Activated CD4-positive, alpha-beta T cell treated with anti-CD3 and anti-CD28 coated beads, Interleukin-2, Interleukin-6, amounts not matched to agents 100 ng/mL and 50 ng/mL, durations not matched to agents 16 hours and 8 hours (primary cell): ENCODE results near the gene UCHL3.

ENCODE experiments used
- DNase-seq: peaks from one replicate; pipeline ENCODE4 v3.0.0-alpha.2; 2020

UCHL3 gene

GRCh38 chr13:75633285-75633684, 83.7 kb downstream of the UCHL3 start:
- no peak for DNase-seq

DNA sequence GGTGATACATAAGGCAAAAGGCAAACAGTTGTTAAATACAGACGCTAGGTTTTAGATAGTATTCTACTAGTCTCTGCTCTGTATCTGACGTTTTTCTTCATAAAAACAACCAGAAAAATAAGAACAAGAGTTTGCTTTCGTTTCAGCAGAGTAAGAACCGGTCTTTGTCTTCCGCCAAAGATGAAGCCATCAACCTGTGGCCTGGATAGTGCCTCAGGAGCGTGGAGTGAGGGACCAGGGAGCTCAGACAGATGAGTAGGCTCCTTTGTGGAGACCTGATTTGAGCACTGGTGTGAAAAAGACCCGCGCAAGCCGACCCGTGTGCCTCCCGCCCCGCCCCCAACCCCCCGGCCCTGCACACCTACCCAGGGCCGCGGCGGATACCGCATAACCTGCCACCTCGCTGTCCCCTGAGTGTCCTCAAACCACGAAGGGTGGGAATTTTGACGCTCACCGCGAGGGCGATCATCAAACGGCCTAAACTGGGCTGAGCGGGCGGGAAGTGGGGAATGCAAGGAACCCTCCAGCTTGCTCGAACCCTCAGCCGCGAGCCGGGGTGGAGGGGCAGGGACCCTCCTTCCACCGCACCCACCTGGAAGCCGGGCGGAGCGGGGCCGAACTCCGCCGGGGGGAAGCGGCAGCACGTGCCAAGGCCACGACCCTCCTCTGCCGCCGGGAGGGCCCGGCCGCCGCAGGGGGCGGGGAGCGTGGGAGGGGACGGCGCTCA, 85.7 kb downstream of the UCHL3 start:
- DNase-seq, result no peak

DNA sequence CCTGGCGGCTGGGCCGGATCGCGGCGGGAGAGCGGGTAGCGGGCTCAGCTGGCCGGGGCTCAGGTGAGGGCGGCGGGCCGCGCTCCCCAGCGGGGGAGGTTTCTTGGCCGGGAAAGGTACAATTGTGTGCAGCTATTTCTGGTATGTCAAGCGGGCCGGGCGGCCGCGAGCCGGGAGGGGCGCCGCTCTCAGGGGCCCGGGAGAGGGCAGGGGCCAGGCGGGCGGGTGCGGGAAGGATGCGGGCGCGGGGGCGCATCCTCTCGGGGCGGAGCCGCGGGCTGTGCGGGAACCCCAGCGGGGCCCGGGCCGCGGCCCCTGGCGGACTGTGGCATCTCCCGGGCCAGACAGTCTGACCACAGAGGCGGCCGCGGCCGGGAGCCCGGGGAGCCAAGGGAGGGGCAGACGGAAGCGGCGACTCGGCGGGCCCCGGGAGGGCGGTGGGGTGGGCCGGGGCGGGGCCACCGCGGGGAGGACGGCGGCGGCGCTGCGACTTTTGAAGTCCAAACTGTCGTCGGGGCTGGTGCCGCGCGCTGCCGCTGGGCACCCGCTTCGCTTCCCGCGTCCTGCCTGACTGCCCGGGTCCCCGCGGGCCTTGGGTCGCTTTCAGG, 86.3 kb downstream of the UCHL3 start, which contains the start of gene LMO7:
LMO7 (plus strand) TSS at position 503 of the 608 bp plus-strand sequence. CDS start 328 bp downstream, outside the sequence.
- peak; percentile 29 for DNase-seq

DNA sequence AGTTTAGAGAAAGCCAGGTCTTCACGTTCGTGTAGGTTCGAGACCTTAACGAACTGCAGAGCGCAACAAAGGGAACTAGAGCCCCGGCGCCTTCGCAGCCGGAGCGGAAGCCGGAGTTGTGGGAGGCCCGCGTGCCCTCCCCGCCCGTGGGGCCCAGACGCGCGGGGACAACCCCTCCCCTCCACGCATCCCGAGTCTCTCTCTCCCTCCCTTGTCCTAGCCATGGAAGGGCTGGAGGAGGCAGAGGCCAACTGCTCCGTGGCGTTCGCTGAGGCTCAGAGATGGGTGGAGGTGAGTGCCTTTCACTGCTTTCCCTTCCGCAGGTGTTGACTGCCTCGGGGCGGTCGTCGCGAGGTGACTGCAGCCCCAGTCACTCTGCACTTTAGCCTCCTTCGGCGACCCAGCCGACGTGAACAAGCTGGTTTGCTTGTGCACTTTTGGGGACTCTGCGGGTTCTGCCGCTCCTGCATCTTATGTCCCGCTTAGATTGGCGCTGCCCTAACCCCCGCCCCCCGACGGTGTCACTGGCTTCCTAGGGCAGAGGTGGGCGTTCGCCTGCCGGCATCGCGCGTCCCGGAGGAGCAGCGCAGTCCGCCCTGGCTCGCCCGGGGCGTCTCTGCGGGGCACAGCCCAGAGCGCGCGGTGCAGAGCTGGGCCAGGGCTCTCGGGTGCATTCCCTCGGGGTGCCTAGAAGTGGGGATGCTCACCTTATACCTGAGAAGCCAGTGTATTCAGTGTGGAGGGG, 87.0 kb downstream of the UCHL3 start:
- peak; percentile 11 for DNase-seq

GRCh38 chr13:75637181-75637750, 87.7 kb downstream of the UCHL3 start:
- no peak for DNase-seq

- no peak for DNase-seq
Observed at GRCh38 chr13:75639454-75639853, 89.9 kb downstream of the UCHL3 start.

- DNase-seq, result no peak
Observed at GRCh38 chr13:75641026-75641425, 91.4 kb downstream of the UCHL3 start.

- no peak for DNase-seq
Observed at GRCh38 chr13:75643182-75643581, 93.6 kb downstream of the UCHL3 start.

DNA sequence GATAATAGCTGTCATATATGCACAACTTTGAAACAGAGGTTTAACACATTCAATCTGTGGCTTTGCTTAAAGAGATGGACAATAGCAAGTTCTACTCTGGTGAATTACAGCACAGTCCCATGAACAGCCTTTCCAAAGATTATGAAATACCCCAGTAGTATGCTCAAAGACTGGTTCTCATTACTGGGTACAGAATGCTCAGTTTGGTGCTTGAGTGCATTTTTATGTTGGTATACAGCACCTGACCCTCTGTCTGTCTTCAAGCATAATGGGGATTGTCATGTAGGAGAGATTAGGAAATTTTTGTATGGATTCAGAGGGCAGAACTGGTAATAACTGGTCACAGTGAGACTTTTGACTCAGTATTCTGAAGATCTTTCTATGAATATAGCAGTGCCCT, 94.1 kb downstream of the UCHL3 start:
- no peak for DNase-seq

DNA sequence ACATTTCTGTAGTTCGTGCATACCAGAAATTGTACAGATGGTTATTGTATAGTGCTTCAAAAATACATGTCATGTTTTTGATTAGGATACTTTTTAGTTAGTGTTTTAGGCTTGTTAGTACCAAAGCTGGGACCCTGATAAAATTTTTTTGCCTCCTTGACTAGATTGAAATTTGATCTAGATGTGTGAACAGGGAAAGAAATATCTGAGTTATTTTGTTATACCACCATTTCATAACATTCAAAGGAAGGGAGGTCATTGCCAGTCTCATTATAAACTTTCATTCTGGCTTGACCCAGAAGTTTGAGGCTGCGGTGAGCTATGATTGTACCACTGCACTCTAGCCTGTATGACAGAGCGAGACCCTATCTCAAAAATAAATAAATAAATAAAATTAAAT, 95.5 kb downstream of the UCHL3 start:
- DNase-seq, result no peak

- peak; percentile 14 for DNase-seq
Observed at GRCh38 chr13:75647126-75647784, 97.7 kb downstream of the UCHL3 start.

DNA sequence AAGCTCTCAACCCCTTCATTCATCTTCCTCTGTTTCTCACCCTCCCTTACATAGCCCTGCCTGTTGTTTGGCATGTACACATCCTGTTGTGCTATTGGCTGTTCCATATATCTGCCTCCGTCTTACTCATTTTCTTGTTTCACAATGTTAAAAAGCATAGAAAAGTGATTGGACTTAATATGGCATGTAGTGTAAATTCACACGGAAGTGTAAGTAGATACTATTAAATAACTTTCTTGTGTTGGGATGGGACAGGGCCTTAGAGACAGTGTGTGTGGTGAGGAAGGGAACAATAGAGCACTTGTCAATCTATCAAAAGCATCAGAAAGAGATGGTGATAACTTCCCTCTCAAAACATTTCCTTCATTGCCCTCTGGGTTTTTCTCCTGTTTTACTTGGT, 98.9 kb downstream of the UCHL3 start:
- DNase-seq, result no peak

- no peak for DNase-seq
Observed at GRCh38 chr13:75651013-75651412, 101.4 kb downstream of the UCHL3 start.

GRCh38 chr13:75652726-75653125, 103.1 kb downstream of the UCHL3 start:
- DNase-seq, result no peak
